SH-SY5Y (cell line): ENCODE data around the gene PRRX2.

ENCODE experiments used
- GATA2 ChIP-seq: IDR thresholded peaks from 2 replicates; pipeline ENCODE4 v1.6.1; 2011; ENCODE audit warnings: mild to moderate bottlenecking, low read depth, low read length
- GATA3 ChIP-seq: IDR thresholded peaks from 2 replicates; pipeline ENCODE4 v1.6.1; 2011; ENCODE audit warnings: low read depth, mild to moderate bottlenecking, low read length, moderate library complexity

- no peak for TF ChIP-seq GATA3
- TF ChIP-seq GATA2: no peak
These were observed 79.8 kb downstream of the PRRX2 start for GRCh38 chr9:129745200-129745599.
